PC-3 (cell line): ENCODE results near the gene CEP68. TPM values are rescaled to one million over a fixed set of nuclear protein-coding genes. Genes with fewer than 3 reads are reported as not detected.
"Not testable (repeated sequence)": the region's sequence is repeated elsewhere in the genome, so short reads cannot be mapped to it uniquely, and the experiment has no call there.

Source experiments
- ATAC-seq: fragments of 200-7000 bp; cut with Tn5 transposase; 2 replicates; pipeline ENCODE4 v1.9.1; 2020; ENCODE audit warnings: mild to moderate bottlenecking, moderate library complexity
- BruUV-seq: library from RNA; stranded (reverse); fragments of 400-500 nt; replicated peaks from 2 replicates; lab custom pipeline; 2021; lab: Mats Ljungman, UMichigan
- CTCF ChIA-PET: fragments of 300-600 bp; sonication (Branson Sonifier 250); formaldehyde crosslinking; loops from one replicate; lab custom pipeline; 2022; ENCODE audit warnings: antibody characterized with exemption; lab: Charles Lee
- POLR2A ChIA-PET: fragments of 300-600 bp; sonication (Branson Sonifier 250); formaldehyde crosslinking; loops from one replicate; lab custom pipeline; 2022; ENCODE audit warnings: antibody characterized with exemption; ENCODE audit not compliant: unreplicated experiment; lab: Charles Lee
- DNase-seq: peaks from one replicate; pipeline ENCODE4 v3.0.0-alpha.2; 2015
- H2AFZ ChIP-seq: fragments of 300-600 bp; sonication (generic); 2 replicates; pipeline ENCODE4 v1.6.0; 2016; ENCODE audit warnings: antibody characterized with exemption, low read length
- H3F3A ChIP-seq: fragments of 300-600 bp; sonication (generic); one replicate; pipeline ENCODE4 v1.6.0; 2017; ENCODE audit warnings: antibody characterized with exemption, low read length, control low read depth, mild to moderate bottlenecking; ENCODE audit not compliant: unreplicated experiment
- H3K27ac ChIP-seq: fragments of 300-600 bp; sonication (generic); 2 replicates; pipeline ENCODE4 v1.5.1; 2016; ENCODE audit warnings: mild to moderate bottlenecking, low read length
- H3K27me3 ChIP-seq: fragments of 300-600 bp; sonication (generic); 2 replicates; pipeline ENCODE4 v1.6.1; 2016; ENCODE audit warnings: low read length, mixed read lengths
- H3K36me3 ChIP-seq: fragments of 300-600 bp; sonication (generic); 2 replicates; pipeline ENCODE4 v1.6.1; 2016; ENCODE audit warnings: low read depth, mixed run types, low read length, mixed read lengths
- H3K4me1 ChIP-seq: fragments of 300-600 bp; sonication (generic); 2 replicates; pipeline ENCODE4 v1.5.1; 2016; ENCODE audit warnings: low read length; ENCODE audit not compliant: insufficient read depth
- H3K4me2 ChIP-seq: fragments of 300-600 bp; sonication (generic); 2 replicates; pipeline ENCODE4 v1.6.0; 2016; ENCODE audit warnings: low read length
- H3K4me3 ChIP-seq: fragments of 300-600 bp; sonication (generic); 2 replicates; pipeline ENCODE4 v1.5.1; 2016; ENCODE audit warnings: mild to moderate bottlenecking, low read length, mixed read lengths
- H3K79me2 ChIP-seq: fragments of 300-600 bp; sonication (generic); 2 replicates; pipeline ENCODE4 v1.6.1; 2017; ENCODE audit warnings: low read length, mixed read lengths
- H3K9ac ChIP-seq: fragments of 300-600 bp; sonication (generic); 2 replicates; pipeline ENCODE4 v1.6.0; 2016; ENCODE audit warnings: mild to moderate bottlenecking, low read length
- H3K9me2 ChIP-seq: fragments of 300-600 bp; sonication (generic); replicated peaks from 2 replicates; pipeline ENCODE4 v1.6.1; 2016; ENCODE audit warnings: mixed run types, low read length, mixed read lengths
- H3K9me3 ChIP-seq: fragments of 300-600 bp; sonication (generic); 2 replicates; pipeline ENCODE4 v1.6.1; 2016; ENCODE audit warnings: low read length, mixed read lengths
- H4K20me1 ChIP-seq: fragments of 300-600 bp; sonication (generic); 2 replicates; pipeline ENCODE4 v1.6.1; 2016; ENCODE audit warnings: low read length, mixed read lengths
- EZH2 ChIP-seq: fragments of 300-600 bp; sonication (generic); IDR thresholded peaks from one replicate; pipeline ENCODE4 v1.6.1; 2017; ENCODE audit warnings: antibody characterized with exemption, mild to moderate bottlenecking, low read length; ENCODE audit not compliant: unreplicated experiment
- EZH2phosphoT487 ChIP-seq: fragments of 300-600 bp; sonication (generic); IDR thresholded peaks from 2 replicates; pipeline ENCODE4 v1.6.1; 2018; ENCODE audit warnings: mild to moderate bottlenecking, antibody characterized with exemption, low read length, borderline replicate concordance
- intact Hi-C: fragments of 100-400 bp; cut with micrococcal nuclease; formaldehyde crosslinking; loops from 2 replicates; pipeline ENCODE4 v1.9.0; 2023
- total RNA-seq: library from RNA; depleted of rRNA; stranded (reverse); fragments of >200 nt; gene quantifications from 2 replicates; pipeline ENCODE4 v1.2.3, GENCODE V29; 2014
- TF ChIP-seq, protein P1 (sequence below): fragments of 300-600 bp; sonication (generic); conservative IDR thresholded peaks from 2 replicates; pipeline ENCODE4 v1.5.1; 2017; ENCODE audit warnings: antibody characterized with exemption, low read depth, mild to moderate bottlenecking, low read length

Gene CEP68
- total RNA-seq, 1 experiment from 2014 or later: 3.4 TPM

DNA sequence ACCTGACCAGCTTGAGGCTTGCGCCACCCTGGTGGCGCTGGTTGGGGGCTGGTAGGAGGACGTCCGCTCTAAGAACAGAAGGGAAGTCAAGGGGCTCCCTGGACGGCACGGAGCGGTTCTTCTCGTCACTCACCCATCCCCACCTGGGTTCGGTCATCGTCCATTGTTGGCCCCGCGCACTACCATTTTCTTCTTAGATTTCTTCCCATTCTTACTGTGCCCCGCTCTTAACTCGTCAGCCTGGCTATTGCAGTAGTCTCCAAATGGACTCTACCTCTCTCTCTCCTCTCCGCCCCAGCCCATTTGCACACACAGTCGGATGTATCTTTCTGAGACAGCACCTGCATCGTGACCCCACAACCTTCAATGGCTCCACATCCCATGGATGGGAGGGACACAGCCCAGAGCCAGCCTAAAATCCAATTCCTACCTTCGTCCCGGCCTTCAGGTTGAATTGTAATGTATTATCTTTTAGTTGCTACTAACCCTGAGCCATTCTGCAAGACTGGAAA lies 74.5 kb downstream of the CEP68 start:
- intact Hi-C loops: loop anchor here (1.0 to 2.0 kb wide), 4 partner anchors 39 to 96 kb away; partner anchors contain the start of gene ACTR2
- Histone ChIP-seq H3F3A (no peaks in the 10 kb centered on the region), H3K27me3 (no peaks in the 10 kb centered on the region), H4K20me1 (peaks cover 36% of the 10 kb centered on the region), H2AFZ (peak overlapping the region; percentile 96), H3K9ac (peak overlapping the region; percentile 74), H3K9me2 (no peaks in the 10 kb centered on the region), H3K9me3 (no peaks in the 10 kb centered on the region), H3K4me1 (peaks cover 19% of the 10 kb centered on the region), H3K36me3 (no peaks in the 10 kb centered on the region), H3K27ac (peak overlapping the region; percentile 56), H3K4me2 (peak overlapping the region; percentile 91), H3K79me2 (peaks cover 42% of the 10 kb centered on the region), H3K4me3 (peak overlapping the region; percentile 75)
- ChIA-PET POLR2A (interaction anchor here (0.6 to 1.2 kb wide), 5 partner anchors 23 to 989 kb away, joined by 4 to 15 read pairs (median 5); partner anchors contain the start of gene ACTR2), CTCF (interaction anchor here (0.6 to 1.4 kb wide), 7 partner anchors 9 to 378 kb away, joined by 3 to 11 read pairs (median 4); no protein-coding TSS in a partner anchor)
- ATAC-seq (peak; percentile 52), DNase-seq (no peak)
- BruUV-seq: no TSS peak
- TF ChIP-seq, protein P1, sequence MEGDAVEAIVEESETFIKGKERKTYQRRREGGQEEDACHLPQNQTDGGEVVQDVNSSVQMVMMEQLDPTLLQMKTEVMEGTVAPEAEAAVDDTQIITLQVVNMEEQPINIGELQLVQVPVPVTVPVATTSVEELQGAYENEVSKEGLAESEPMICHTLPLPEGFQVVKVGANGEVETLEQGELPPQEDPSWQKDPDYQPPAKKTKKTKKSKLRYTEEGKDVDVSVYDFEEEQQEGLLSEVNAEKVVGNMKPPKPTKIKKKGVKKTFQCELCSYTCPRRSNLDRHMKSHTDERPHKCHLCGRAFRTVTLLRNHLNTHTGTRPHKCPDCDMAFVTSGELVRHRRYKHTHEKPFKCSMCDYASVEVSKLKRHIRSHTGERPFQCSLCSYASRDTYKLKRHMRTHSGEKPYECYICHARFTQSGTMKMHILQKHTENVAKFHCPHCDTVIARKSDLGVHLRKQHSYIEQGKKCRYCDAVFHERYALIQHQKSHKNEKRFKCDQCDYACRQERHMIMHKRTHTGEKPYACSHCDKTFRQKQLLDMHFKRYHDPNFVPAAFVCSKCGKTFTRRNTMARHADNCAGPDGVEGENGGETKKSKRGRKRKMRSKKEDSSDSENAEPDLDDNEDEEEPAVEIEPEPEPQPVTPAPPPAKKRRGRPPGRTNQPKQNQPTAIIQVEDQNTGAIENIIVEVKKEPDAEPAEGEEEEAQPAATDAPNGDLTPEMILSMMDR: no peak
- no peak for TF ChIP-seq EZH2
- TF ChIP-seq EZH2phosphoT487: no peak

DNA sequence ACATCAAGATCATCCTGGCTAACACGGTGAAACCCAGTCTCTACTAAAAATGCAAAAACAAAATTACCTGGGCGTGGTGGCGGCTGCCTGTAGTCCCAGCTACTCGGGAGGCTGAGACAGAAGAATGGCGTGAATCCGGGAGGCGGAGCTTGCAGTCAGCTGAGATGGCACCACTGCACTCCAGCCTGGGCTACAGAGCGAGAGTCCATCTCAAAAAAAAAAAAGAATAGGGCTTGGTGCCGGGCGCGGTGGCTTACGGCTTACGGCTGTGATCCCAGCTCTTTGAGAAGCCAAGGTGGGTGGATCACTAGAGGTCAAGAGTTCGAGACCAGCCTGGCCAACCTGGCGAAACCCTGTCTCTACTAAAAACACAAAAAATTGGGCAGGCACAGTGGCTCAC lies 76.7 kb downstream of the CEP68 start:
- CTCF ChIA-PET: interaction anchor here (0.6 kb wide), 1 partner anchor 478 kb away, joined by 3 read pairs; no protein-coding TSS in a partner anchor
- H2AFZ ChIP-seq, H3K27ac ChIP-seq, H3K9ac ChIP-seq, H3F3A ChIP-seq, DNase-seq, H3K27me3 ChIP-seq, H3K9me2 ChIP-seq, intact Hi-C loops, H3K4me3 ChIP-seq, BruUV-seq, H3K36me3 ChIP-seq, H3K9me3 ChIP-seq, ATAC-seq, H3K4me2 ChIP-seq, POLR2A ChIA-PET: not testable (repeated sequence)
- peaks cover 11% of the 10 kb centered on the region for H3K4me1 ChIP-seq
- peaks cover 14% of the 10 kb centered on the region for H4K20me1 ChIP-seq
- peaks cover 20% of the 10 kb centered on the region for H3K79me2 ChIP-seq

DNA sequence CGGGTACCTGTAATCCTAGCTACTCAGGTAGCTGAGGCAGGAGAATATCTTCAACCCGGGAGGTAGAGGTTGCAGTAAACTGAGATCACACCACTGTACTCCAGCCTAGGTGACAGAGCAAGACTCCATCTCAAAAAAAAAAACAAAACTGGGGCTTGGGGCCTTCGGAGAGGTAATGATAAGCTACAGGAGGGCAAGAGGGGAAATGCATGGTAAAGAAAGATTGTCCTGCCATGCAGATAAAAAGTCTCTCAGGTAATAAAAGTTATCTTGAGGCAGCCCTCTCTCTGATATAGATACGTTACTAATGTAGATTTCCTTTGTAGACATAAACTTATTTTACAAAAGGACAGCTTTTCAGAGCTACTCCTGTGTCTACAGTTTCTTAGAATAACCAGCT lies 77.4 kb downstream of the CEP68 start:
- no peaks in the 10 kb centered on the region for H3K36me3 ChIP-seq
- TF ChIP-seq, protein P1: no peak
- TF ChIP-seq EZH2phosphoT487: no peak
- no peak for TF ChIP-seq EZH2
- H3K9ac ChIP-seq: no peak overlapping the region
- H2AFZ ChIP-seq: no peak overlapping the region
- ChIA-PET POLR2A (interaction anchor here (0.6 kb wide), 1 partner anchor 37 kb away, joined by 3 read pairs; no protein-coding TSS in a partner anchor), CTCF (interaction anchor here (0.6 to 0.9 kb wide), 2 partner anchors 9 to 35 kb away, joined by 3 read pairs; no protein-coding TSS in a partner anchor)
- peaks cover 7% of the 10 kb centered on the region for H4K20me1 ChIP-seq
- no TSS peak for BruUV-seq
- DNase-seq (no peak), ATAC-seq (no peak)
- H3K79me2 ChIP-seq: peaks cover 13% of the 10 kb centered on the region
- peaks cover 4% of the 10 kb centered on the region; the same call in 1 of the 2 replicates for H3K4me1 ChIP-seq
- H3F3A ChIP-seq: no peaks in the 10 kb centered on the region
- no peak overlapping the region for H3K27ac ChIP-seq
- no peaks in the 10 kb centered on the region for H3K9me2 ChIP-seq
- no peaks in the 10 kb centered on the region for H3K27me3 ChIP-seq
- H3K4me2 ChIP-seq: no peak overlapping the region
- H3K9me3 ChIP-seq: no peaks in the 10 kb centered on the region
- intact Hi-C loops: no loop called here
- no peak overlapping the region for H3K4me3 ChIP-seq
